GM15510 (cell line): Measurements from ENCODE around the gene PKIG.

Experiments used
- POLR2A ChIP-seq: IDR thresholded peaks from 3 replicates; pipeline ENCODE4 v1.6.1; 2011; ENCODE audit warnings: borderline replicate concordance; ENCODE audit not compliant: insufficient read length; ENCODE audit errors: extremely low read depth

PKIG gene

DNA sequence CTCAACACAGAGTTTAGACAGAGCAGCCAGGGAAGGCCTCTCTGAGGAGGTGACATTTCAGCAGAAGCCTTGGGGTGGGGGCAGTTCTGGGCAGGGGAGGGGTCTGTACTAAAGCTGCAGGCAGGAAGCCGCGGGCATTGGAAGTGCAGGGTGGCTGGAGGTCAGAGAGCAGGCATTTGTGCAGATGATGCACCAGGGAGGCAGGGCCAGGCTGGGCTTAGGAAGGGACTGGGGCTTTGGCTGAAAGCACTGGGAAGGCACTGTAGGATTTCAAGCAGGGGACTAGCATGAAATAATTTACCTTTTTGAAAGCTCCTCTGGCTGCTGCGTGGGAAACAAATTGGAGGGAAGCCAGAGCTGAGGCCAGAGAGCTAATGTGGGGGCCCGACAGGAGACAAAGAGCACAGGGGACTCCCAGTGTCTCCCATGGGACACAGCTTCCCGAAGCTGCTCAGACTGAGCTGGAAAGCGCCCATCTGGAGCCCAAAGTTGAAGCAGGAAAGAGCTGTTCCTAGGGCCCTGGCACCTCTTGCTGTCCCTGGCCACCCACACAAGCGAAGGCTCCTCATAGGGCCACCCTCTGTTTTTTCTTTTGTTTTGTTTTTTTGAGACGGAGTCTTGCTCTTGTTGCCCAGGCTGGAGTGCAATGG lies 49.8 kb downstream of the PKIG start:
- no peak for TF ChIP-seq POLR2A

- no peak for TF ChIP-seq POLR2A
Measured at GRCh38 chr20:44633187-44633810, 50.9 kb downstream of the PKIG start.

- TF ChIP-seq POLR2A: no peak
Measured at GRCh38 chr20:44633872-44634600, 51.7 kb downstream of the PKIG start.

- no peak for TF ChIP-seq POLR2A
Measured at GRCh38 chr20:44635877-44636276, 53.5 kb downstream of the PKIG start.

- no peak for TF ChIP-seq POLR2A
Measured at GRCh38 chr20:44637042-44637441, 54.7 kb downstream of the PKIG start.

DNA sequence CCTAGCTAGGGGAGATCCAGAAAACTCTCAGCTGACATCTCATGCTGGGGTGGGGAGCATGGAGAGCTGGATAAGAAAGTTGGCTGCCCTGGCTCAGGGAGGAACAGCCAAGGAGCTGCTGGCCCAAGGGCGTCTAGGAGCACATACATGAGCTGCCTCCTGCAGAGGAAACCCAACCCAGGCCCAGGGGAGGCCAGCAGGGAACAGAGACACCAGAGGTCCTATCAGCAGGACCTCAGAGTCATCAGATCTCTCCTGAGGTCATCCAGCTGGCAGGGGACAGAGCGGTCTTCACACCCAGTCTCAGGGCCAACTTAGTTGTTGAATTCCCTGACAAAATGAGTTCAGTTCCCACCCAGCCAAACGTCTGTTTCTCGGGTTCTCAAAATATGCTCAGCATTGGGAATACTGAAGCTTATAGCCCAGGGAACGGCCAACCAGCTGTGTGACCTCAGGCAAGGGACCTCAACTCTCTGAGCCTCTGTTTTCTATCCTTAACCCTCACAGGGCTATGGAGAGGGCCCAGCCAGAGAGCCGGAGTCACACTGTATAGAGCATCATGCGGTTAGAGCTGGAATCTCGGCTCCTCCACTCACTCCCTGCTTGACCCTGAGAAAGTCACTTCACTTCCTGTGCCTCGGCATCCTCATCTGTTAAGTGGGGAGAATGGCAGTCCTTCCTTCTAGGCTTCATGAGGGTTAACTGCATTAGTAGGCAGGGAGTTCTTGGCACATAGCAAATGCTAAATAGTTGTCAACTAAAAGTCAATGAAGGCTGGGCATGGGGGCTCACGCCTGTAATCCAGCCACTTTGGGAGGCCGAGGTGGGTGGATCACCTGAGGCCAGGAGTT lies 55.4 kb downstream of the PKIG start:
- TF ChIP-seq POLR2A: no peak

- TF ChIP-seq POLR2A: no peak
Measured at GRCh38 chr20:44640522-44640921, 58.1 kb downstream of the PKIG start.

DNA sequence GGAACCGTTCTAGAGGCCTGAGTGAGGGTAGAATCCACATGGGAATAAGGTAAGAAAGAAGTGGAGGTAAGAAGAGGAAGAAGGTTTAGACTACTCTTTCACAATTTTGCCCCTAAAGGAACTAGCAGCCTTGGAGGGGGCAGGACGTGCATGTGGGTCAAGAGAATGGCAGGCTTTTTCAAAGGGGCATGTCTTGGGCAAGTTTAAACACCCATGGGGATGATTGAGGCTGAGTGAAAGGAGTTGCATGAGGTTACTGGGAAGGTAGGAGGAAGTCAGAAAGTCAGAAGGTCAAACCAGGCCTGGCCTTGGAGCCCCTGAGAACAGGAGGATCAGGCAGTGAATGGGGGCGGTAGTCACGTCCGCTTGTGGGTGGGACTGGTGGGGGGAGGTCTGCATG lies 58.9 kb downstream of the PKIG start:
- no peak for TF ChIP-seq POLR2A

- TF ChIP-seq POLR2A: no peak
Measured at GRCh38 chr20:44642203-44643153, 60.1 kb downstream of the PKIG start.

DNA sequence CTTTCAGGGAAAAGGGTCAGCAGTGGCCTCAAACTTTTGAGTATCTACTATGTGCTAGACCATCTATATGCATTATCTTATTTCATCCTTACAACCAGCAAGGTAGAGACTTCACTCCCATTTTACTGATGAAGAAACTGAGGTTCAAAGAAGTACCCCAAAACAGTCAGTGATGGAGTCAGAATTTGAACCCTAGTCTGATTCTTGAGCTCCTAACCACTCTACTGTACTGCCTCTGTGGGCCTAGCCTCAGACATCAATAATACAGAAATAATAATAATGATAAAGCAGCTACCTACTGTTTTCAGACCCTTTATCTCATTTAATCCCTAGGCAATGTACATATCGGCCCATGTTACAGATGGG lies 60.8 kb downstream of the PKIG start:
- TF ChIP-seq POLR2A: no peak

GRCh38 chr20:44643596-44644229 lies 61.3 kb downstream of the PKIG start:
- no peak for TF ChIP-seq POLR2A

GRCh38 chr20:44644230-44644617 lies 61.8 kb downstream of the PKIG start:
- TF ChIP-seq POLR2A: no peak

GRCh38 chr20:44644667-44645131 lies 62.3 kb downstream of the PKIG start:
- no peak for TF ChIP-seq POLR2A
